Neural cell (in vitro differentiated cells): Measurements from ENCODE around the gene TBX15. TPM values are rescaled to one million over a fixed set of nuclear protein-coding genes. Genes with fewer than 3 reads are reported as not detected.

ENCODE experiments used
- H2AFZ ChIP-seq: fragments of 200-600, 300-800 bp; sonication (generic), shearing (Covaris generic); 2 replicates; pipeline ENCODE4 v1.6.0; 2014; ENCODE audit warnings: low read depth, mild to moderate bottlenecking, antibody characterized with exemption, low read length, moderate library complexity
- H3F3A ChIP-seq: fragments of 200-600 bp; shearing (Covaris generic); 2 replicates; pipeline ENCODE4 v1.6.1; 2016; ENCODE audit warnings: mild to moderate bottlenecking, moderate library complexity, mixed read lengths, antibody characterized with exemption, low read length; ENCODE audit not compliant: insufficient read depth, poor library complexity, severe bottlenecking
- H3K27ac ChIP-seq: fragments of 200-600, 300-800 bp; sonication (generic), shearing (Covaris generic); 2 replicates; pipeline ENCODE4 v1.5.1; 2014; ENCODE audit warnings: mild to moderate bottlenecking, low read length, moderate library complexity
- H3K27me3 ChIP-seq: fragments of 300-800, 200-600 bp; sonication (generic), shearing (Covaris generic); 2 replicates; pipeline ENCODE4 v1.6.0; 2014; ENCODE audit warnings: mild to moderate bottlenecking, low read depth, low read length, moderate library complexity; ENCODE audit not compliant: insufficient read depth
- H3K36me3 ChIP-seq: fragments of 300-800, 200-600 bp; sonication (generic), shearing (Covaris generic); 2 replicates; pipeline ENCODE4 v1.5.1; 2014; ENCODE audit warnings: mild to moderate bottlenecking, antibody characterized with exemption, low read length, moderate library complexity; ENCODE audit not compliant: insufficient read depth
- H3K4me2 ChIP-seq: fragments of 300-800, 200-600 bp; sonication (generic), shearing (Covaris generic); 2 replicates; pipeline ENCODE4 v1.6.0; 2014; ENCODE audit warnings: mild to moderate bottlenecking, low read length
- H3K4me3 ChIP-seq: fragments of 300-800, 200-600 bp; sonication (generic), shearing (Covaris generic); 2 replicates; pipeline ENCODE4 v1.5.1; 2014; ENCODE audit warnings: mild to moderate bottlenecking, low read length, moderate library complexity
- H3K79me2 ChIP-seq: fragments of 200-600 bp; shearing (Covaris generic); replicated peaks from 2 replicates; pipeline ENCODE4 v1.6.0; 2014; ENCODE audit warnings: mild to moderate bottlenecking, low read length, moderate library complexity; ENCODE audit not compliant: insufficient read depth
- H3K9ac ChIP-seq: fragments of 300-800, 200-600 bp; sonication (generic), shearing (Covaris generic); 2 replicates; pipeline ENCODE4 v1.6.1; 2016; ENCODE audit warnings: mild to moderate bottlenecking, low read length, mixed read lengths
- H3K9me2 ChIP-seq: fragments of 200-600 bp; shearing (Covaris generic); 2 replicates; pipeline ENCODE4 v1.6.1; 2016; ENCODE audit warnings: mild to moderate bottlenecking, low read length, mixed read lengths; ENCODE audit not compliant: insufficient read depth
- H3K9me3 ChIP-seq: fragments of 200-600, 300-800 bp; sonication (generic), shearing (Covaris generic); 2 replicates; pipeline ENCODE4 v1.6.1; 2016; ENCODE audit warnings: mild to moderate bottlenecking, mixed run types, low read length, moderate library complexity, mixed read lengths
- H4K20me1 ChIP-seq: fragments of 200-600 bp; shearing (Covaris generic); 2 replicates; pipeline ENCODE4 v1.6.1; 2016; ENCODE audit warnings: mild to moderate bottlenecking, mixed run types; ENCODE audit not compliant: insufficient read depth
- EP300 ChIP-seq: fragments of 450-650 bp; conservative IDR thresholded peaks from 2 replicates; pipeline ENCODE4 v1.6.1; 2014; ENCODE audit warnings: antibody characterized with exemption, mild to moderate bottlenecking, moderate library complexity; ENCODE audit not compliant: poor library complexity, severe bottlenecking
- EZH2 ChIP-seq: fragments of 200-600, 300-800 bp; shearing (Covaris generic), sonication (generic); IDR thresholded peaks from 2 replicates; pipeline ENCODE4 v1.6.1; 2014; ENCODE audit warnings: antibody characterized with exemption, low read length, borderline replicate concordance, mild to moderate bottlenecking; ENCODE audit not compliant: insufficient read depth, poor library complexity, severe bottlenecking
- POLR2AphosphoS5 ChIP-seq: IDR thresholded peaks from 2 replicates; pipeline ENCODE4 v1.6.1; 2012
- SMC3 ChIP-seq: fragments of 450-650 bp; conservative IDR thresholded peaks from 2 replicates; pipeline ENCODE4 v1.6.1; 2014; ENCODE audit warnings: antibody characterized with exemption, mild to moderate bottlenecking, moderate library complexity; ENCODE audit not compliant: poor library complexity
- polyA plus RNA-seq: library from polyadenylated mRNA; depleted of rRNA; stranded (reverse); fragments of >200 nt; gene quantifications from 2 replicates; pipeline ENCODE4 v1.2.3, GENCODE V29; 2014
- TF ChIP-seq, protein P1 (sequence below): fragments of 450-650 bp; IDR thresholded peaks from 2 replicates; pipeline ENCODE4 v1.5.1; 2014; ENCODE audit warnings: antibody characterized with exemption, mild to moderate bottlenecking, moderate library complexity; ENCODE audit not compliant: poor library complexity, severe bottlenecking

The TBX15 gene
- polyA plus RNA-seq, 1 donor from 2014 or later, result 0.10 TPM

GRCh38 chr1:119001181-119002027 is 13.3 kb upstream of the TBX15 start:
- Histone ChIP-seq H3K27me3 (peaks cover 99% of the 10 kb centered on the region), H3K9me3 (peaks cover 7% of the 10 kb centered on the region)

DNA sequence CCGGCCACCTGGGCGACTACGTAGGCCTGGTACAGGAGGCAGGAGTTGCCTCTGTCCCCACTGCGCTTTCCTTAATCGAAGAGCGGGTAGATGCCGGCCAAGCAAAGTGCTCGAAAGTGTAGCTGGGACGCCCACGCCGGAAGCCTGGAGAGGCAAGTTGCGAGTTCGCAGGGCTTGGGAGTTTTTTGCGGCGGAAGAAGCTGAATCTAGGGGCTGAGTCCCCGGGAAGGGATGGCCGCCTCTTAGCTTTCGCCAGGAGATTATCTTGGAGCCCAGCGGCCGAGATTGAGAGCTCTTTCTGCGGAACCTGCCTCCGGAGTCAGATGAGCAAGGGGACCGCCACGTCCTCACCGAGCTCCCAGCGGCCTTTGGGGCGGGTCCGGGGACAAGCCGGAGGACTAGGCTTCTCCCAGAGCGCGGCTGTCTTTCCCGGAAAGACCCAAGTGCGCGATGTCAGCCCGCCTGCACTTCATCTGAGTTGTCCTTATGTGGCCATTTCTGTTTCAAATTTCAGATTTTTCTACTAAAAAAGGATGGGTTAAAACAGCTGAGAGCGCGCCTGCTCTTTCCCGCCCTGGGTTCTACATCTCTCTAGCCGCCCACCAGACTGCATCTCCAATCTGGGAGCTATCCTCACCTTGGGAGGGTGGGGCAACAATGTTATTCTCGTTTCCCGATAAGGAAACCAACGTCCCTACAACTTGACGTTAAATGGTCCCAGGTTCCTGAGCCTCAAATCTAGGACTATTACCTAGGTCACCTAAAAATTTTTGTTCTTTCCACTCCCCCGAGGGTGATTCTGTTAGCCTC is 12.4 kb upstream of the TBX15 start:
- Histone ChIP-seq H3K27me3 (peaks cover 99% of the 10 kb centered on the region), H3K27ac (no peak overlapping the region), H4K20me1 (no peaks in the 10 kb centered on the region), H3K4me3 (peak overlapping the region; percentile 37), H3K9me2 (no peaks in the 10 kb centered on the region), H2AFZ (no peak overlapping the region), H3K9me3 (peaks cover 2% of the 10 kb centered on the region), H3K4me2 (no peak overlapping the region), H3K79me2 (no peaks in the 10 kb centered on the region), H3K36me3 (no peaks in the 10 kb centered on the region), H3F3A (no peaks in the 10 kb centered on the region), H3K9ac (no peak overlapping the region)
- TF ChIP-seq EP300, result no peak
- TF ChIP-seq EZH2, result peak; percentile 91

More at GRCh38 chr1:119001181-119002027, 13.3 kb upstream of the TBX15 start:
- H2AFZ ChIP-seq, result no peak overlapping the region
- H3K4me3 ChIP-seq, result no peak overlapping the region
- H3K9ac ChIP-seq, result no peak overlapping the region
- H3F3A ChIP-seq, result no peaks in the 10 kb centered on the region
- no peak overlapping the region for H3K27ac ChIP-seq
- no peak overlapping the region for H3K4me2 ChIP-seq
- TF ChIP-seq EZH2, result peak; percentile 24
- TF ChIP-seq, protein P1, sequence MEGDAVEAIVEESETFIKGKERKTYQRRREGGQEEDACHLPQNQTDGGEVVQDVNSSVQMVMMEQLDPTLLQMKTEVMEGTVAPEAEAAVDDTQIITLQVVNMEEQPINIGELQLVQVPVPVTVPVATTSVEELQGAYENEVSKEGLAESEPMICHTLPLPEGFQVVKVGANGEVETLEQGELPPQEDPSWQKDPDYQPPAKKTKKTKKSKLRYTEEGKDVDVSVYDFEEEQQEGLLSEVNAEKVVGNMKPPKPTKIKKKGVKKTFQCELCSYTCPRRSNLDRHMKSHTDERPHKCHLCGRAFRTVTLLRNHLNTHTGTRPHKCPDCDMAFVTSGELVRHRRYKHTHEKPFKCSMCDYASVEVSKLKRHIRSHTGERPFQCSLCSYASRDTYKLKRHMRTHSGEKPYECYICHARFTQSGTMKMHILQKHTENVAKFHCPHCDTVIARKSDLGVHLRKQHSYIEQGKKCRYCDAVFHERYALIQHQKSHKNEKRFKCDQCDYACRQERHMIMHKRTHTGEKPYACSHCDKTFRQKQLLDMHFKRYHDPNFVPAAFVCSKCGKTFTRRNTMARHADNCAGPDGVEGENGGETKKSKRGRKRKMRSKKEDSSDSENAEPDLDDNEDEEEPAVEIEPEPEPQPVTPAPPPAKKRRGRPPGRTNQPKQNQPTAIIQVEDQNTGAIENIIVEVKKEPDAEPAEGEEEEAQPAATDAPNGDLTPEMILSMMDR, result no peak
- H3K36me3 ChIP-seq, result no peaks in the 10 kb centered on the region
- H3K9me2 ChIP-seq, result no peaks in the 10 kb centered on the region
- H4K20me1 ChIP-seq, result no peaks in the 10 kb centered on the region
- no peaks in the 10 kb centered on the region for H3K79me2 ChIP-seq

DNA sequence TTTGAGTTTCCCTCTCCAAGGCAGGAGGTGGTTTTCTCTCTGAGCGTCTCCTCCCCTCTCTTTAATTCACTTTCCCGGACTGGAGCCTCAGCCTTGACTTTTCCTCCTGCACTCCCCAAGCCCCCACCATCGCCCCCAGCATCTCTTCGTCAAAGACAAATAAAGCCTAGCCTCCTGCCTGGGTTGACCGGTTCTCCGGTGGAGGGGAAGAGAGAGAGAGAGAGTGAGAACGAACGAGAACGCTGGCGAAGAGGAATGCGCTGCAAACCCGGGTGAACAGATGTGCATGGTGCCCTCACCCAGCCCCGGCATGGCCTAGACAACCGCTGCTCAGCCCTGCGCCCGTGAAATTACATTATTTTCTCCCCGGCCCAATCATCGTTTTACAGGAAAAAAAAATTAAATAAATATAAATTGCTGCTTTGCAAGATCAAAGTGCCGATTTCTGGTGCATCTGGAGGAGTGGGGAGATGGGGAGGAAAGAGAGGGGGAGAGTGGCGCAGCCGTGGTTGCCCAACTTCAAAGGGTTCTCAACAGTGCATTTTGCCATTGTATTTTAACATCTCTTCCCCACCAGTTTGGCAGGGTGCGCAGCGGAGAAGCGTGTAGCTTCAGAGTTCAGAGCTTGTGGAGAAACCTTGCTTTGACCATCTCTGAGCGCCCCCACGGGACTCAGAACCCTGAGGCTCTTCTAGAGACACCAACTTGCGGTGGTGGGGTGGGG is 11.4 kb upstream of the TBX15 start:
- Histone ChIP-seq H3K36me3 (no peaks in the 10 kb centered on the region), H3K27ac (no peak overlapping the region), H3K4me3 (no peak overlapping the region), H3K79me2 (no peaks in the 10 kb centered on the region), H2AFZ (no peak overlapping the region), H3K9ac (no peak overlapping the region), H3F3A (no peaks in the 10 kb centered on the region), H3K9me3 (no peaks in the 10 kb centered on the region), H3K4me2 (no peak overlapping the region), H4K20me1 (no peaks in the 10 kb centered on the region), H3K27me3 (peaks cover 99% of the 10 kb centered on the region), H3K9me2 (no peaks in the 10 kb centered on the region)
- TF ChIP-seq POLR2AphosphoS5, result peak; percentile 60
- TF ChIP-seq EZH2, result no peak
- TF ChIP-seq, protein P1, result no peak
- no peak for TF ChIP-seq SMC3
